Common myeloid progenitor, CD34-positive (primary cell): ENCODE results near the gene INPPL1.

Experiments used
- CTCF ChIA-PET: fragments of 350-600 bp; sonication (Branson Sonifier 250); formaldehyde crosslinking; loops from one replicate; lab custom pipeline; 2021; ENCODE audit warnings: antibody characterized with exemption; lab: Charles Lee
- POLR2A ChIA-PET: fragments of 350-600 bp; sonication (Branson Sonifier 250); formaldehyde crosslinking; loops from one replicate; lab custom pipeline; 2021; ENCODE audit warnings: antibody characterized with exemption; lab: Charles Lee
- DNase-seq, 3 donors: peaks; one replicate each; pipeline versions ENCODE4 v3.0.0 to v3.0.0-alpha.2; 2013
- H3K27ac ChIP-seq, 2 experiments: 1 replicate in 1 of 2; 2 replicates in 1 of 2; pipeline ENCODE4 v1.7.0; 2013; ENCODE audit warnings: inconsistent platforms in 2 of 2, low read length in 2 of 2, mild to moderate bottlenecking in 2 of 2, low read depth in 1 of 2, moderate library complexity in 1 of 2; ENCODE audit not compliant: severe bottlenecking in 2 of 2, insufficient read depth in 1 of 2, poor library complexity in 1 of 2
- H3K27me3 ChIP-seq, 5 experiments: replicated peaks in 2 of 5; 1 replicate in 3 of 5; 2 replicates in 2 of 5; pipeline versions ENCODE4 v1.6.1 to v1.7.0; 2013; ENCODE audit warnings: low read length in 4 of 5, mild to moderate bottlenecking in 2 of 5, moderate library complexity in 2 of 5, inconsistent platforms in 1 of 5; ENCODE audit not compliant: insufficient read depth in 5 of 5, control insufficient read depth in 4 of 5
- H3K36me3 ChIP-seq, 4 experiments: 1 replicate in 2 of 4; 2 replicates in 2 of 4; pipeline versions ENCODE4 v1.6.1 to v1.7.0; 2013; ENCODE audit warnings: low read length in 3 of 4, control low read depth in 1 of 4, mild to moderate bottlenecking in 1 of 4; ENCODE audit not compliant: control insufficient read depth in 4 of 4, insufficient read depth in 4 of 4
- H3K4me1 ChIP-seq, 4 experiments: 1 replicate in 3 of 4; 2 replicates in 1 of 4; pipeline versions ENCODE4 v1.6.1 to v1.7.1; 2013; ENCODE audit warnings: low read length in 3 of 4, mild to moderate bottlenecking in 3 of 4, control low read depth in 1 of 4, inconsistent platforms in 1 of 4, moderate library complexity in 1 of 4; ENCODE audit not compliant: control insufficient read depth in 4 of 4, insufficient read depth in 4 of 4; ENCODE audit errors: control extremely low read depth in 1 of 4
- H3K4me3 ChIP-seq, 7 experiments: 1 replicate in 4 of 7; 2 replicates in 3 of 7; pipeline versions ENCODE4 v1.5.1 to v1.7.0; 2013; ENCODE audit warnings: mild to moderate bottlenecking in 7 of 7, low read length in 6 of 7, moderate library complexity in 6 of 7, inconsistent platforms in 2 of 7, low read depth in 2 of 7, control low read depth in 1 of 7; ENCODE audit not compliant: insufficient read depth in 4 of 7, control insufficient read depth in 1 of 7; ENCODE audit errors: extremely low read depth in 1 of 7
- H3K9me3 ChIP-seq, 5 experiments: 1 replicate in 4 of 5; 2 replicates in 1 of 5; pipeline versions ENCODE4 v1.6.1 to v1.7.1; 2013; ENCODE audit warnings: low read length in 4 of 5, mild to moderate bottlenecking in 2 of 5, inconsistent platforms in 1 of 5, low read depth in 1 of 5, moderate library complexity in 1 of 5; ENCODE audit not compliant: control insufficient read depth in 4 of 5, insufficient read depth in 2 of 5; ENCODE audit errors: control extremely low read depth in 1 of 5
- WGBS: methylation state at CpG from one replicate; pipeline ENCODE4 v1.1.5; 2013; ENCODE audit not compliant: insufficient coverage; 5-methylcytosine and 5-hydroxymethylcytosine counted together

INPPL1 gene

GRCh38 chr11:72232260-72233055 is 7.9 kb downstream of the INPPL1 start:
- Histone ChIP-seq H3K27me3 (no peaks in the 10 kb centered on the region), H3K27ac (no peak overlapping the region), H3K4me3 (no peak overlapping the region), H3K36me3 (peaks cover 12 to 98% (median 78%) of the 10 kb centered on the region in 4 experiments), H3K4me1 (peaks cover 0 to 17% (median 0%) of the 10 kb centered on the region in 4 experiments), H3K9me3 (no peaks in the 10 kb centered on the region)
- no peak for DNase-seq
- ChIA-PET CTCF (no interaction called here), POLR2A (no interaction called here)
- WGBS, result 99% methylated on average over 18 of the region's 18 CpGs

GRCh38 chr11:72233056-72233772 is 8.6 kb downstream of the INPPL1 start:
- 93% methylated on average over 8 of the region's 13 CpGs for whole genome bisulfite sequencing
- CTCF ChIA-PET, result no interaction called here

GRCh38 chr11:72233773-72234513 is 9.4 kb downstream of the INPPL1 start:
- Histone ChIP-seq H3K27me3 (peaks cover 0 to 12% (median 3%) of the 10 kb centered on the region in 5 experiments), H3K36me3 (peaks cover 10 to 95% (median 74%) of the 10 kb centered on the region in 4 experiments), H3K4me3 (no peak overlapping the region), H3K9me3 (no peaks in the 10 kb centered on the region), H3K27ac (no peak overlapping the region), H3K4me1 (peaks cover 0 to 17% (median 1%) of the 10 kb centered on the region in 4 experiments)
- ChIA-PET POLR2A (interaction anchor here (0.7 kb wide), 1 partner anchor 16 kb away, joined by 3 read pairs; no protein-coding TSS in a partner anchor), CTCF (interaction anchor here (1.0 to 1.5 kb wide), 2 partner anchors 11 to 197 kb away, joined by 4 to 6 read pairs; no protein-coding TSS in a partner anchor)
- DNase-seq, result no peak
- WGBS, result 91% methylated on average over 6 of the region's 8 CpGs

More at GRCh38 chr11:72233056-72233772, 8.6 kb downstream of the INPPL1 start:
- Histone ChIP-seq H3K27ac (no peak overlapping the region), H3K9me3 (no peaks in the 10 kb centered on the region), H3K4me3 (no peak overlapping the region), H3K36me3 (peaks cover 10 to 98% (median 78%) of the 10 kb centered on the region in 4 experiments), H3K4me1 (peaks cover 0 to 17% (median 0%) of the 10 kb centered on the region in 4 experiments), H3K27me3 (peaks cover 0 to 5% (median 0%) of the 10 kb centered on the region in 5 experiments)
- POLR2A ChIA-PET, result no interaction called here
- no peak for DNase-seq

GRCh38 chr11:72234514-72234830 is 9.9 kb downstream of the INPPL1 start:
- POLR2A ChIA-PET, result interaction anchor here (0.7 kb wide), 1 partner anchor 16 kb away, joined by 3 read pairs; no protein-coding TSS in a partner anchor

GRCh38 chr11:72234920-72235319 is 10.4 kb downstream of the INPPL1 start:
- Histone ChIP-seq H3K4me3 (no peak overlapping the region), H3K27ac (no peak overlapping the region), H3K36me3 (peaks cover 10 to 85% (median 65%) of the 10 kb centered on the region in 4 experiments), H3K27me3 (peaks cover 0 to 22% (median 8%) of the 10 kb centered on the region in 5 experiments), H3K9me3 (no peaks in the 10 kb centered on the region), H3K4me1 (peaks cover 0 to 25% (median 11%) of the 10 kb centered on the region in 4 experiments)
- POLR2A ChIA-PET, result no interaction called here
- CTCF ChIA-PET, result interaction anchor here (1.0 to 1.9 kb wide), 4 partner anchors 12 to 196 kb away, joined by 4 to 6 read pairs (median 5); no protein-coding TSS in a partner anchor
- DNase-seq, result no peak
- WGBS, result 100% methylated on average over 1 of the region's 4 CpGs

More at GRCh38 chr11:72234514-72234830, 9.9 kb downstream of the INPPL1 start:
- CTCF ChIA-PET, result interaction anchor here (1.0 to 1.5 kb wide), 2 partner anchors 11 to 197 kb away, joined by 4 to 6 read pairs; no protein-coding TSS in a partner anchor
- Histone ChIP-seq H3K27me3 (peaks cover 0 to 18% (median 6%) of the 10 kb centered on the region in 5 experiments), H3K9me3 (no peaks in the 10 kb centered on the region), H3K4me3 (no peak overlapping the region), H3K27ac (no peak overlapping the region), H3K4me1 (peaks cover 0 to 20% (median 6%) of the 10 kb centered on the region in 4 experiments), H3K36me3 (peaks cover 10 to 89% (median 68%) of the 10 kb centered on the region in 4 experiments)
- WGBS, result 70% methylated on average over 2 of the region's 3 CpGs
- DNase-seq, result no peak

- 94% methylated on average over 11 of the region's 17 CpGs for WGBS
- H3K4me3 ChIP-seq, result no peak overlapping the region
- no peak overlapping the region for H3K27ac ChIP-seq
- H3K4me1 ChIP-seq, result peaks cover 0 to 30% (median 16%) of the 10 kb centered on the region in 4 experiments
- peaks cover 0 to 28% (median 14%) of the 10 kb centered on the region in 5 experiments for H3K27me3 ChIP-seq
- ChIA-PET POLR2A (no interaction called here), CTCF (interaction anchor here (1.0 to 3.8 kb wide), 9 partner anchors 11 to 206 kb away, joined by 3 to 27 read pairs (median 5); partner anchors contain the start of gene INPPL1)
- no peaks in the 10 kb centered on the region for H3K9me3 ChIP-seq
- H3K36me3 ChIP-seq, result peaks cover 10 to 79% (median 61%) of the 10 kb centered on the region in 4 experiments
- no peak for DNase-seq
These were observed 10.9 kb downstream of the INPPL1 start for GRCh38 chr11:72235351-72236057.
